Measurements from ENCODE around the gene SYT1. TPM values are rescaled to one million over a fixed set of nuclear protein-coding genes. Genes with fewer than 3 reads are reported as not detected.

The SYT1 gene
- total RNA-seq, 1 donor from 2014 or later: 13.0 TPM

DNA sequence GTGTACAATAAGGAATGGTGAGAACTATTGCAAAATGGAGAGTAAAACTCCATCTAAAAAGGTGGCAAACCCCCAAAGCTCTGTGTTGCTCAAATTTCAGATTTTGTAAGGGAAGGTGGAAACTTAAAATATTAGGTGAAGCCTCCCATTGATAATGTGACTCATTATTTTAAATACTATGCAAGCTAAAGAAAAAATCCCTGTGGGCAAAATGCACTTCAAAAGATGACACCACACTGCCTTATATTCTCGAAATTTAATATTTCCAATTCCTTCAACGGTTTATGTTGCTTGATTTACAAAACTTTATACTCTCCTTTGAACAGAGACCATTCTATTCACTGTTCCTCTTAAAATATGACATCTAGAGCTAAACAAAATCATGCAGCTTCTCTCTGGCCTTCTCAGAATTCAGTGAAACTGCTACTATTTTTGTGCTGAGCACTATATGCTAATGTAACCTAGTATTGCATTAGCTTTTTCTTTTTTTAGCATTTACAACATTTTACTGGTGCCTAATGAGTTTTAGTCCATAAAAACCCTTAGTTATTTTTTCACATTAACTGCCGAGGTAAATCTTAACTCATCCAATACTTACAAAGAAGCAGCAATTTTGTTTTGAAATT, 297.7 kb downstream of the SYT1 start:
- H3K9me3 Mint-ChIP-seq (ENCODE audit: unreplicated experiment): no peaks in the 10 kb centered on the region
- no peak for DNase-seq (ENCODE audit: low spot score)
- H3K4me1 Mint-ChIP-seq (ENCODE audit: unreplicated experiment): peaks cover 6% of the 10 kb centered on the region
- H3K36me3 Mint-ChIP-seq (ENCODE audit: low read depth, unreplicated experiment): no peaks in the 10 kb centered on the region
- TF ChIP-seq CTCF (IDR thresholded peaks at IDR 0.05; ENCODE audit: unreplicated experiment): no peak
- no peak overlapping the region for H3K4me3 Mint-ChIP-seq (ENCODE audit: unreplicated experiment)
- no peaks in the 10 kb centered on the region for H3K27me3 Mint-ChIP-seq (ENCODE audit: unreplicated experiment)
- no peak overlapping the region for H3K27ac Mint-ChIP-seq (ENCODE audit: unreplicated experiment)

GRCh38 chr12:79162948-79163347, 298.4 kb downstream of the SYT1 start:
- no peak for DNase-seq (ENCODE audit: low spot score)
- no peak overlapping the region for H3K4me3 Mint-ChIP-seq (ENCODE audit: unreplicated experiment)
- no peak overlapping the region for H3K27ac Mint-ChIP-seq (ENCODE audit: unreplicated experiment)
- no peaks in the 10 kb centered on the region for H3K36me3 Mint-ChIP-seq (ENCODE audit: low read depth, unreplicated experiment)
- no peak for TF ChIP-seq CTCF (IDR thresholded peaks at IDR 0.05; ENCODE audit: unreplicated experiment)
- H3K4me1 Mint-ChIP-seq (ENCODE audit: unreplicated experiment): peaks cover 6% of the 10 kb centered on the region
- H3K27me3 Mint-ChIP-seq (ENCODE audit: unreplicated experiment): no peaks in the 10 kb centered on the region
- H3K9me3 Mint-ChIP-seq (ENCODE audit: unreplicated experiment): no peaks in the 10 kb centered on the region

DNA sequence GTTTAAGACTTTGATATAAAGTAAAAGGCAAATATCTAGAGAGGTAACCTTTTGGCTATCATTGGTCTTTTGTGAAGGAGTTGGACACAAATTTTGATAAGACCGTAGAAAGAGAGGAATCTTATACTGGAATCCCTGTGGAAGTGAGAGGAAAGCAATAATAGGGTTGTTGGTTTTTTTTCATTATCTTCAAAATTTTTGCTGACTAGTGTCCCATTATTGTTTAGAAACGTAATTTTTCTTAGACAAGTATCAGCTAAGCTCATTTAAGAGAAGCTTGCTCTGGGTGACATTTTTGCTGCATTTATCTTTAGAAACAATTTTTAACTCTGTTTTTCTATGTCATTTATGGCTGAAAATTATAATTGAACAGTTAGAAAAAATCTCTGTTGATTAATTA, 300.3 kb downstream of the SYT1 start:
- Mint-ChIP-seq H3K4me3 (ENCODE audit: unreplicated experiment) (no peak overlapping the region), H3K27me3 (ENCODE audit: unreplicated experiment) (no peaks in the 10 kb centered on the region), H3K36me3 (ENCODE audit: low read depth, unreplicated experiment) (no peaks in the 10 kb centered on the region), H3K4me1 (ENCODE audit: unreplicated experiment) (peaks cover 6% of the 10 kb centered on the region), H3K9me3 (ENCODE audit: unreplicated experiment) (no peaks in the 10 kb centered on the region), H3K27ac (ENCODE audit: unreplicated experiment) (no peak overlapping the region)
- TF ChIP-seq CTCF (IDR thresholded peaks at IDR 0.05; ENCODE audit: unreplicated experiment): no peak
- no peak for DNase-seq (ENCODE audit: low spot score)

DNA sequence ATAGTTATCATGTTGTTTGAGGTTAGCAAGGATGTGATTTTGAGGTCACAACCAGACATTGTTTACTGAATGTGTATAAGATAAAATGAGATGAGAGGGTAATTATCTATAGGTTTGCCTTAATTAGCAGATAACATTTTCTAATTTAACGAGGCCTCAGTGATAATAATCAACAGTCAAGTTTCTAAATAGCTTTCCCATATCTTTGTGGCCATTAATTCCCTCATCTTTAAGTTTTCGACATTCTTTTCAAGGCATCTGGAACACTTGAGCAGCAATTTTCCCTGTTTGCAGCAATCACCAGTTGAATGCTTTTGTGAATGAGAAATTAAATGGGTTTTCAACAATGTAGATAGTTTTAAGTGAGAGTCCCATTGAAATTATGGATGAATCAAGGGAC, 304.1 kb downstream of the SYT1 start:
- H3K27ac Mint-ChIP-seq (ENCODE audit: unreplicated experiment): no peak overlapping the region
- H3K9me3 Mint-ChIP-seq (ENCODE audit: unreplicated experiment): no peaks in the 10 kb centered on the region
- no peaks in the 10 kb centered on the region for H3K36me3 Mint-ChIP-seq (ENCODE audit: low read depth, unreplicated experiment)
- no peak for DNase-seq (ENCODE audit: low spot score)
- H3K27me3 Mint-ChIP-seq (ENCODE audit: unreplicated experiment): no peaks in the 10 kb centered on the region
- TF ChIP-seq CTCF (IDR thresholded peaks at IDR 0.05; ENCODE audit: unreplicated experiment): no peak
- H3K4me1 Mint-ChIP-seq (ENCODE audit: unreplicated experiment): no peaks in the 10 kb centered on the region
- no peak overlapping the region for H3K4me3 Mint-ChIP-seq (ENCODE audit: unreplicated experiment)

DNA sequence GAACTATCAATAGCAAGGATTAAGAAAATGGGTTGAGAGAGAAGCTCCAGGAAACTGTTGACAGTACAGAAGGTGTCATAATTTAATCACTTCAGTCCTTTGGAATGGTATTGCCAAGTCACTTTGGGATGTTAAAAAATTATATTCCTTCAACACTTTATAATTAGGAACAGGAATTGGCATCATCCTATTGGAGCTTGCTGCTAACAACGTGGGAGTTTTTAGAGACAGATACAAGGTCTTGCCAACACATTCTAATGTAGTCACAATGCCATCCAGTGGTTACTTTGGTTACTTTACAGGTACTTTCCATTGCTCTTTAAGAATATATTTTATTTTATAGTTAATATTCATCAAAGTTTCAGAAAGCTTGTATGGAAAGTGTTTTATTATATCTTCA, 310.1 kb downstream of the SYT1 start:
- TF ChIP-seq CTCF (IDR thresholded peaks at IDR 0.05; ENCODE audit: unreplicated experiment): no peak

More for the DNA sequence above, 310.1 kb downstream of the SYT1 start:
- no peak for DNase-seq (ENCODE audit: low spot score)
- no peaks in the 10 kb centered on the region for H3K4me1 Mint-ChIP-seq (ENCODE audit: unreplicated experiment)
- H3K27ac Mint-ChIP-seq (ENCODE audit: unreplicated experiment): no peak overlapping the region
- no peaks in the 10 kb centered on the region for H3K9me3 Mint-ChIP-seq (ENCODE audit: unreplicated experiment)
- no peaks in the 10 kb centered on the region for H3K36me3 Mint-ChIP-seq (ENCODE audit: low read depth, unreplicated experiment)
- no peak overlapping the region for H3K4me3 Mint-ChIP-seq (ENCODE audit: unreplicated experiment)
- H3K27me3 Mint-ChIP-seq (ENCODE audit: unreplicated experiment): no peaks in the 10 kb centered on the region
